MM.1S (cell line): Measurements from ENCODE around the gene TTC16.

Experiments
- DNase-seq: peaks from one replicate; pipeline ENCODE4 v3.0.0-alpha.2; 2015
- H2AFZ ChIP-seq: fragments of 300-600 bp; sonication (generic); 2 replicates; pipeline ENCODE4 v1.6.0; 2016; ENCODE audit warnings: antibody characterized with exemption, low read length
- H3F3A ChIP-seq: fragments of 300-600 bp; sonication (generic); 2 replicates; pipeline ENCODE4 v1.6.1; 2016; ENCODE audit warnings: mild to moderate bottlenecking, antibody characterized with exemption, low read length, moderate library complexity, mixed read lengths; ENCODE audit not compliant: insufficient read depth
- H3K27ac ChIP-seq: fragments of 300-600 bp; sonication (generic); 2 replicates; pipeline ENCODE4 v1.5.1; 2016; ENCODE audit warnings: mild to moderate bottlenecking, low read length
- H3K27me3 ChIP-seq: fragments of 300-600 bp; sonication (generic); replicated peaks from 2 replicates; pipeline ENCODE4 v1.6.0; 2016; ENCODE audit warnings: low read length; ENCODE audit not compliant: insufficient read depth
- H3K36me3 ChIP-seq: fragments of 300-600 bp; sonication (generic); replicated peaks from 2 replicates; pipeline ENCODE4 v1.6.1; 2016; ENCODE audit warnings: mild to moderate bottlenecking, low read length, mixed read lengths; ENCODE audit not compliant: insufficient read depth
- H3K4me1 ChIP-seq: fragments of 300-600 bp; sonication (generic); 2 replicates; pipeline ENCODE4 v1.6.1; 2016; ENCODE audit warnings: low read length, mixed read lengths
- H3K4me2 ChIP-seq: fragments of 300-600 bp; sonication (generic); 2 replicates; pipeline ENCODE4 v1.6.0; 2016; ENCODE audit warnings: low read depth, low read length
- H3K4me3 ChIP-seq: fragments of 300-600 bp; sonication (generic); 2 replicates; pipeline ENCODE4 v1.5.1; 2016; ENCODE audit warnings: low read length, mixed read lengths
- H3K79me2 ChIP-seq: fragments of 300-600 bp; sonication (generic); 2 replicates; pipeline ENCODE4 v1.6.1; 2016; ENCODE audit warnings: mixed run types, low read length, mixed read lengths
- H3K9ac ChIP-seq: fragments of 300-600 bp; sonication (generic); 2 replicates; pipeline ENCODE4 v1.6.1; 2016; ENCODE audit warnings: low read length, mixed read lengths
- H3K9me2 ChIP-seq: fragments of 300-600 bp; sonication (generic); replicated peaks from 2 replicates; pipeline ENCODE4 v1.6.1; 2016; ENCODE audit warnings: mild to moderate bottlenecking, low read length, mixed read lengths; ENCODE audit not compliant: insufficient read depth
- H3K9me3 ChIP-seq: fragments of 300-600 bp; sonication (generic); replicated peaks from 2 replicates; pipeline ENCODE4 v1.6.1; 2016; ENCODE audit warnings: mild to moderate bottlenecking, low read length, mixed read lengths; ENCODE audit not compliant: insufficient read depth
- H4K20me1 ChIP-seq: fragments of 300-600 bp; sonication (generic); 2 replicates; pipeline ENCODE4 v1.6.1; 2016; ENCODE audit warnings: mild to moderate bottlenecking, low read length, moderate library complexity, mixed read lengths; ENCODE audit not compliant: insufficient read depth
- EZH2 ChIP-seq: fragments of 300-600 bp; sonication (generic); optimal IDR thresholded peaks from 2 replicates; pipeline ENCODE3; 2017; ENCODE audit warnings: low read depth, mild to moderate bottlenecking, antibody characterized with exemption, low read length, mixed read lengths
- EZH2phosphoT487 ChIP-seq: fragments of 300-600 bp; sonication (generic); IDR thresholded peaks from 2 replicates; pipeline ENCODE4 v1.6.1; 2018; ENCODE audit warnings: antibody characterized with exemption, low read length
- TF ChIP-seq, protein P1 (sequence below): fragments of 300-600 bp; sonication (generic); IDR thresholded peaks from 2 replicates; pipeline ENCODE4 v1.5.1; 2016; ENCODE audit warnings: antibody characterized with exemption, low read length, mixed read lengths

TTC16 gene

DNA sequence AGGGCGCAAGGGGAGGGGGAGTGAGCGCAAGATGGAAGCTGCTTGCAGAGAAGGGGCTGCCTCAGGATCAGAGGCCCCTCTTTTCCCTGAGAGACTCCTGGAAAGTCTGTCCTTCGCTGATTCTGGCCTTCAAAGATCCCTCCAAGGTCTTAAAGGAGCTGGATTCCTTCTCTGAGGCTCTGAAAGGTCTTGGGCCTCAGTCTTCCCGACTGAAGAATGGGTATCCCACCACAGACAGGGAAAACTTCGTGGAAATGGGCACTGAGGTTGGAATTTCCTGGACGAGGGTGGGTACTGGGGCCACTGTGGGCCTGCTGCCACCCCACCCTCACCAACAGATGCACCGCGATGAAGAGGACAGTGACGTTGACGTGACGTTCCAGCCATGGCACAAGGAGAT lies 3.5 kb upstream of the TTC16 start:
- H3K4me2 ChIP-seq, result no peak overlapping the region

DNA sequence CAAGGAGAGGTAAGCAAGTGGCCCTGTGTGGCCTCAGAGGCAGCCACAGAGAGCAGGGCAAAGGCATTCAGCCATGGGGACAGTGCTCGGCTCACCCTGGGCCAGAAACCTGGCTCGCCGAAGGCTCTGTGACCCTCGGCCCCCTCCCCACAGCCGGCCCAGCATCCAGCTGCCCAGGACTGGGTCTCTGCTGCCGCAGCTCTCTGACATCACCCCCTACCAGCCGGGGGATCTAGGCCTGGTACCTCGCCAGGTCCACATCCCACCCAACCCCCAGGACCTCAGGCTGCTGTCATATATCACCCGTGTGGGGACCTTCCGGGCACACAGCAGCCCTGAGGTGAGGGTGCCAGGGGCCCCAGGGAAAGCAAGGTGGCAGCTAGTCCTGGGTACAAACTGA lies 3.0 kb upstream of the TTC16 start:
- Histone ChIP-seq H3K79me2 (no peaks in the 10 kb centered on the region), H3K27ac (no peak overlapping the region), H3K36me3 (no peaks in the 10 kb centered on the region), H3K4me3 (no peak overlapping the region), H3K9ac (no peak overlapping the region), H4K20me1 (no peaks in the 10 kb centered on the region), H3F3A (no peaks in the 10 kb centered on the region), H3K9me2 (no peaks in the 10 kb centered on the region), H3K9me3 (no peaks in the 10 kb centered on the region), H2AFZ (no peak overlapping the region), H3K4me2 (no peak overlapping the region), H3K27me3 (no peaks in the 10 kb centered on the region), H3K4me1 (no peaks in the 10 kb centered on the region)
- TF ChIP-seq, protein P1, sequence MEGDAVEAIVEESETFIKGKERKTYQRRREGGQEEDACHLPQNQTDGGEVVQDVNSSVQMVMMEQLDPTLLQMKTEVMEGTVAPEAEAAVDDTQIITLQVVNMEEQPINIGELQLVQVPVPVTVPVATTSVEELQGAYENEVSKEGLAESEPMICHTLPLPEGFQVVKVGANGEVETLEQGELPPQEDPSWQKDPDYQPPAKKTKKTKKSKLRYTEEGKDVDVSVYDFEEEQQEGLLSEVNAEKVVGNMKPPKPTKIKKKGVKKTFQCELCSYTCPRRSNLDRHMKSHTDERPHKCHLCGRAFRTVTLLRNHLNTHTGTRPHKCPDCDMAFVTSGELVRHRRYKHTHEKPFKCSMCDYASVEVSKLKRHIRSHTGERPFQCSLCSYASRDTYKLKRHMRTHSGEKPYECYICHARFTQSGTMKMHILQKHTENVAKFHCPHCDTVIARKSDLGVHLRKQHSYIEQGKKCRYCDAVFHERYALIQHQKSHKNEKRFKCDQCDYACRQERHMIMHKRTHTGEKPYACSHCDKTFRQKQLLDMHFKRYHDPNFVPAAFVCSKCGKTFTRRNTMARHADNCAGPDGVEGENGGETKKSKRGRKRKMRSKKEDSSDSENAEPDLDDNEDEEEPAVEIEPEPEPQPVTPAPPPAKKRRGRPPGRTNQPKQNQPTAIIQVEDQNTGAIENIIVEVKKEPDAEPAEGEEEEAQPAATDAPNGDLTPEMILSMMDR, result no peak
- no peak for TF ChIP-seq EZH2
- no peak for DNase-seq

More for the DNA sequence above, 3.5 kb upstream of the TTC16 start:
- H3K9me3 ChIP-seq, result no peaks in the 10 kb centered on the region
- no peak overlapping the region for H3K27ac ChIP-seq
- no peaks in the 10 kb centered on the region for H3K36me3 ChIP-seq
- no peak overlapping the region for H2AFZ ChIP-seq
- no peak for DNase-seq
- H3K9me2 ChIP-seq, result no peaks in the 10 kb centered on the region
- no peaks in the 10 kb centered on the region for H3F3A ChIP-seq
- H3K4me1 ChIP-seq, result no peaks in the 10 kb centered on the region
- TF ChIP-seq, protein P1, result no peak
- no peak for TF ChIP-seq EZH2
- TF ChIP-seq EZH2phosphoT487, result no peak
- no peaks in the 10 kb centered on the region for H3K79me2 ChIP-seq
- no peak overlapping the region for H3K4me3 ChIP-seq
- H3K9ac ChIP-seq, result no peak overlapping the region
- H3K27me3 ChIP-seq, result no peaks in the 10 kb centered on the region
- H4K20me1 ChIP-seq, result no peaks in the 10 kb centered on the region

DNA sequence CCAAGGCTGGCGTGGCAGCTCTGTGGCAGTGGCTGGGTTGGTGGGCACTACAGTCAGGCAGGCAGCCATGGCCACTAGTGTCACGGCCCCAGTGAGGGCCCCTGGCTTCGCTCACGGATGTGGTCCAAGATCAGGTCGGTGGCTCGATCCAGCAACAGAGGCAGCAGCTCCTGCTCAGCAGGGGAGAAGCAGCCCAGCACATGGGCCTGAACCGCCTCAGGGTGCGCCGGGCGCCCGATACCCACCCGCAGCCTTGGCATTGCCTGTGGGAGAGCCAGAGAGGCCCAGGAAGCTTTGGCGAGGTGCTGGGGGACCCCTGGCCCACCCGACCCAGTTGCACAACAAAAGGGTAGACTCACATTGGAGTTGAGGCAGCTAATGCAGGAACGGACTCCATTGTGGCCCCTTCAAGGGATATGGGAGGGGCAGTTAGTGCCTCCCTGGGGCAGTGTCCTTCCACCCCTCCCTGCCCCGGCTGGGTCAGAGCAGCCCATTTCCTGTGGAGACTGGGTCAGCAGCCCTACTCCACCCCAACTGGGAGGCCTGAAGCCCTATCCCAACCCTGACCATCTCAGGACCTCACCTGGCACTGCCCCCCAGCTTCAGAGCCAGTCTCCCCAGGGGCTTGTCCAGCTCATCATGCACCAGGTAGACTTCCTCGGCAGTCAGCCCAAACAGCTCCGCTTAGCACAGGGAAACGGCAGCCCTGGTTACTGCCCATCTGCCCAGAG lies 1.7 kb upstream of the TTC16 start:
- Histone ChIP-seq H3K79me2 (no peaks in the 10 kb centered on the region), H3K27ac (no peak overlapping the region), H3K4me3 (no peak overlapping the region), H3K36me3 (no peaks in the 10 kb centered on the region), H3K9me2 (no peaks in the 10 kb centered on the region), H3K9ac (no peak overlapping the region), H4K20me1 (no peaks in the 10 kb centered on the region), H3K27me3 (no peaks in the 10 kb centered on the region), H3K4me1 (no peaks in the 10 kb centered on the region), H3K4me2 (peak overlapping the region; percentile 51; the same call in 1 of the 2 replicates), H3K9me3 (no peaks in the 10 kb centered on the region), H2AFZ (no peak overlapping the region), H3F3A (no peaks in the 10 kb centered on the region)
- no peak for DNase-seq
- TF ChIP-seq EZH2phosphoT487 (no peak), EZH2 (no peak)

DNA sequence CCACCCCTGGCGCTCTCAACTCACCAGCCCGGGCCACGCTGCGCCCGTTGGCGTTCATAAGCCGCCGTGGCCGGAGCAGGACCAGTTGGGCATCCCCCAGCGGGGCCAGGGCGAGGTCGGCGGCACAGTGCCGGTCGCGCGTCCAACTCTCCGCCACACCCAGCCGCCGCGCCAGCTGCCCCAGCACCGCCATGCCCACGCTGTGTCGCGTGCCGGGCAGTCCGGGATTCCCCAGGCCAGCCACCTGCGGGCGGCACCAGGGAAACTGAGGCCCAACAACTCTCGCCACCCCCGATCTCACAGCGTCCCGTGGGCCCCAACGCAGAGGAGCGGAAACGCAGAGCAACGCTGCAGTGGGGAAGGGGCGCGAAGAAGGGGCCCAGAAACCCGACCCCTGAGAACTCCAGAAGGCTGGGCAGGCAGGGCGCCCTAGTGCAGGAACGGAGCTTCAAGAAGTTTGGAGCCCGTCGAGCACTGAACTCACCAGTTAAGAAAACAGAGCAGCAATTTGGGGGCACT lies 869 bp upstream of the TTC16 start:
- Histone ChIP-seq H3K9me2 (no peaks in the 10 kb centered on the region), H3K4me2 (peak overlapping the region; percentile 73), H2AFZ (peak overlapping the region; percentile 89), H4K20me1 (no peaks in the 10 kb centered on the region), H3K4me3 (peak overlapping the region; percentile 80), H3K4me1 (no peaks in the 10 kb centered on the region), H3K9me3 (no peaks in the 10 kb centered on the region), H3K79me2 (no peaks in the 10 kb centered on the region), H3F3A (no peaks in the 10 kb centered on the region), H3K9ac (peak overlapping the region; percentile 66), H3K27me3 (no peaks in the 10 kb centered on the region), H3K36me3 (no peaks in the 10 kb centered on the region), H3K27ac (peak overlapping the region; percentile 2; the same call in 1 of the 2 replicates)
- DNase-seq, result peak; percentile 7
- TF ChIP-seq, protein P1, result no peak
- TF ChIP-seq EZH2, result no peak
- no peak for TF ChIP-seq EZH2phosphoT487
